Kasumi-1 (cell line): ENCODE data around the gene PLA2G4B.

ENCODE experiments used
- DNase-seq, 2 experiments: peaks; one replicate each; lab custom pipeline; 2025; lab: John Stamatoyannopoulos, UW

PLA2G4B gene

GRCh38 chr15:41869770-41870688 is 31.4 kb downstream of the PLA2G4B start:
- no peak for DNase-seq

- DNase-seq: no peak
Measured at GRCh38 chr15:41870689-41871081, 32.0 kb downstream of the PLA2G4B start.

GRCh38 chr15:41871175-41871905 is 32.7 kb downstream of the PLA2G4B start:
- DNase-seq: no peak

- no peak for DNase-seq
Measured at GRCh38 chr15:41872166-41872747, 33.6 kb downstream of the PLA2G4B start.

GRCh38 chr15:41873711-41874110 is 35.1 kb downstream of the PLA2G4B start:
- no peak for DNase-seq

- DNase-seq: no peak
Measured at GRCh38 chr15:41874736-41875135, 36.1 kb downstream of the PLA2G4B start.

- DNase-seq: no peak
Measured at GRCh38 chr15:41876007-41876406, 37.4 kb downstream of the PLA2G4B start.

GRCh38 chr15:41876689-41877088 is 38.0 kb downstream of the PLA2G4B start:
- no peak for DNase-seq

GRCh38 chr15:41877631-41878354 is 39.1 kb downstream of the PLA2G4B start:
- DNase-seq: no peak

- DNase-seq: no peak
Measured at GRCh38 chr15:41878355-41878699, 39.7 kb downstream of the PLA2G4B start.

GRCh38 chr15:41879321-41879845 is 40.7 kb downstream of the PLA2G4B start:
- DNase-seq: no peak

GRCh38 chr15:41880156-41880877 is 41.7 kb downstream of the PLA2G4B start:
- no peak for DNase-seq

- no peak for DNase-seq
Measured at GRCh38 chr15:41881086-41881485, 42.4 kb downstream of the PLA2G4B start.

- no peak for DNase-seq
Measured at GRCh38 chr15:41881550-41881919, 42.9 kb downstream of the PLA2G4B start.

- DNase-seq: no peak
Measured at GRCh38 chr15:41881920-41882688, 43.5 kb downstream of the PLA2G4B start.

- DNase-seq: peak; percentile 46 to 47
Measured at GRCh38 chr15:41882689-41883483, 44.2 kb downstream of the PLA2G4B start.

- no peak for DNase-seq
Measured at GRCh38 chr15:41883484-41883825, 44.8 kb downstream of the PLA2G4B start.

GRCh38 chr15:41884458-41884857 is 45.8 kb downstream of the PLA2G4B start:
- DNase-seq: no peak

GRCh38 chr15:41885321-41885720 is 46.7 kb downstream of the PLA2G4B start:
- DNase-seq: no peak

- no peak for DNase-seq
Measured at GRCh38 chr15:41885841-41886240, 47.2 kb downstream of the PLA2G4B start.
